Stimulated activated CD4-positive, alpha-beta T cell treated with anti-CD3 and anti-CD28 coated beads, Interleukin-4, amount 100 ng/mL, for 1 hour (primary cell): ENCODE data around the gene NXN.
"Not testable (repeated sequence)": the region's sequence is repeated elsewhere in the genome, so short reads cannot be mapped to it uniquely, and the experiment has no call there.

ENCODE experiments used
- DNase-seq: peaks from one replicate; pipeline ENCODE4 v3.0.0-alpha.2; 2020

The NXN gene

DNA sequence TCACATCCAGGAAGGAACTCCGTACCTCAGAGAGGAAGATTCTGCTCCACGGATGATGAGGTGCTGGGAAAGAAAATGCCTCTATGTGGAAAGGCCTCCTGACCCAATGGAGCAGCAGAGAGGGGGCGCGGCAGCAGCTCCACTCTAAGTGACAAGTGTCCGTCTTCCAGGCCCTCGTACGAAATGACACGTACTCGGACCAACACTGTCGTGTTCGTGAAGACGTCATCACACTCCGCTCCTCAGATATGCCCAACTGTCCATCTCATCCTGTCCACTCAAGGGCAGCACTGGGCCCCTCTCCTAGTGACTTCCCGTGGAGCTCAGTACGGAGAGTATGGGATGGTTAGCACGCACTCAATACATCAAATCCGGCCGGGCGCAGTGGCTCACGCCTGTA, 165.2 kb downstream of the NXN start:
- DNase-seq, result no peak

DNA sequence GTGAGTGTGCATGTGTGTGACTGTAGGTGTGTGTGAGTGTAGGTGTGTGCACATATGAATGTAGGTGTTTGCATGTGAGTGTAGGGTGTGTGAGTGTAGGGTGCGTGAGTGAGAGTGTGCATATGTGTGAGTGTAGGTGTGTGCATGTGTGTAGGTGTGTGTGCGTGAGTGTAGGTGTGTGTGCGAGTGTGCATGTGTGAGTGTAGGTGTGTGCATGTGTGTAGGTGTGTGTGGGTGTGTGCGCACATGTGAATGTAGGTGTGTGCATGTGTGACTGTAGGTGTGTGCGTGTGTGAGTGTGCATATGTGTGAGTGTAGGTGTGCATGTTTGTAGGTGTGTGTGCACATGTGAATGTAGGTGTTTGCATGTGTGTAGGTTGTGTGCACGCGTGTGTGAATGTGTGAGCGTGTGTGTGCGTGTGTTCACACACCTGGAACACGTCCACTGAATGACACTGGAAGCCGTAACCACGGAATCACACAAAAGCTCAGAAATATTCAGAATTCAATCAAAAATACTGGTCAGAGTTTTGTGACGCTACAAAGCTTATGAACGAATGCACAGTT, 166.9 kb downstream of the NXN start:
- DNase-seq, result no peak

GRCh38 chr17:811051-811784, 168.4 kb downstream of the NXN start:
- no peak for DNase-seq

DNA sequence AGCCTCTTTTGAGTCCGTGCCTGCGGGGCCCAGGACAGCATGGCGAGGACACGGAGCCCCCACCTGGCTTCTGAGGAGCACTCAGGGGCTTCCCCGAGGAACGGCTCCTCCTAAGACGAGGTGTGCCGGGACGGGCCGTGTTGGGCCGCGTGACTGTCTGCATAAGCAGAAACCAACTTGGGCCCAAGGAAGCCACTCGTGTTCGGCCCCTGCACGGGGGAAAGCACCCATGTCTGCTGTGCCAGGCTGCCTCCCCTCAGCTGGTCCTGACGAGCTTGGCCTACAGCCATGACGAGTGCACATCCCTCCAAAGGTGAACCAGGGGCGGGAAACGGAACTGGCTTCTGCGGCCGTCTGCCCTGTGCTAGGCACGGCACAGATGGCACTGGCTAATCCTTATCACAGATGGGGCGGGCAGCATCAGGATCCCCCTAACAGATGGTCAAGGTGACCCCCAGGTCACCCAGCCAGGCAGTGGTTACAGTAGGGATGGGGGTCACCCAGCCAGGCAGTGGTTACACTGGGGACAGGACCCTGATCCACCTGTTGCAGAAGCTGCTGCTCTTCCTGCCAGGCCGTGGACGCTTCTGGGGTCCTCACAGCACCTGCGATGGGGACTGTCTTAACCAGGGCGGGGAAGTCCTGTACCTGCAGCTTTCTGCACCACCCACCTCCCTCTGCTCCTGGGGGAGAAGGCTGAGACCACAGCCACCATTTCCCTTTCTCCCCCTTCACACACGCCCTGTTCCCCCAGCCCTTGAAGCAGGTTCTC, 171.9 kb downstream of the NXN start:
- DNase-seq, result no peak

GRCh38 chr17:806781-807522, 172.6 kb downstream of the NXN start:
- no peak for DNase-seq

GRCh38 chr17:806346-806745, 173.2 kb downstream of the NXN start:
- DNase-seq, result no peak

DNA sequence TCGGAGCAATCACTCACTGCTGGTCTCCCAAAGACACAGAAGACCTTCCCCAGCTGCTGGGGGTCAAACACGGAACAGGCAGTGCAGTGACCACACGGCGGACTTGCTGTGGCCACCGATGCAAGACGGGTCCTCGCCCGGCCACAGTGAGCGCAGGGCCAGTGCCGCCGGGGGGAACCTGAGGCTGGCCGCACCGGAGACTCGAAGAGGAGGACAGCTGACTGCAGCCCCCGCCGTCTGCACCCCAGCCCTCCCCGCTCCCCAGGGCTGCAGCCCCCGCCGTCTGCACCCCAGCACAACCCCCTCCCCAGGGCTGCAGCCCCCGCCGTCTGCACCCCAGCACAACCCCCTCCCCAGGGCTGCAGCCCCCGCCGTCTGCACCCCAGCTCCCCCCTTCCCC, 173.7 kb downstream of the NXN start:
- not testable (repeated sequence) for DNase-seq

GRCh38 chr17:804541-805435, 174.8 kb downstream of the NXN start:
- no peak for DNase-seq

DNA sequence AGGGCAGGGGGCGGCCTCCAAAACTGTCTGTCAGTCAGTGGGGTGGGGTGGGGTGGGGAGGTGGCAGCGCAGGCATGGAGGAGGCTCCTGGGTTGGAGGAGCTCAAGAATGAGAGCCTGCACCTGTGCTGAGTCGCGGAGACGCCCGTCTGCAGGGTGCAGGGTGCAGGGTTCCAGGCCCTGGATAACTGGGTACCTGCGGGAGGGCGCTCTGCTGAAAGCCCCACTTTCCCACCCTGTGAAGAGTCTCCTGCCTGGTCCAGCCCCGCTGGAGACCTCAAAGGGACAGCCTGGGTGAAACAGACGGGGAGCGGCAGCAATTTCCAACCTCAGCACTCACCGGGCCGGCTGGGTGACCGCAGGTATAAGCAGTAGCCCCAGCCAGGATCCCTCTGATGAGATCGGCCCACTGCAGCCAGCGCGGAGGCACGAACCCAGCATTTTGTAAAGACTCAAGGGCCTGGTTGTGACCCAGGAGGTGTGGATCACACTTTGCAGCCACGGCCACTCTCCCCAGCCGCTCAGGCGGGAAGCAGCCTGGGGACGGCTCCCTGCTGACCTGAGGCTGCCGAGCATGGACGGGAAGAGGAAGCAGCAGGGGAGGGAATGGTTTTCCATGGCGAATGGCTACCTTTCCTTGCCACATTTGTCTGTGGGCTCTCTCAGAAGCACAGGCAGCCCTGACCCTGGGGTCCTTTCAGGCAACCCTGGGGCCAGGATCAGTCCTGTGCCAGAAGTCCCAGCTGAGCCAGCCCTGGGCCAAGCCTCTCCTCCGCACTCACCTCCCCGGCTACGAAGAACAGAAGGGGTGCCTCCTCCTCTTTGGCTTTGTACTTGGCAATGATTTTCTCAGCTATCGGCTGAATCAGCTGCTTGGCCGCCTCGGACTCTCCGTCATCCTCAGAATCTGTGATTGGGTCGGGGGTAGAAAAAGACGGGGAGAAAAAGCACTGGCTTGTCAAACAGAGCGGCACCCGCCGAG, 176.4 kb downstream of the NXN start:
- no peak for DNase-seq

DNA sequence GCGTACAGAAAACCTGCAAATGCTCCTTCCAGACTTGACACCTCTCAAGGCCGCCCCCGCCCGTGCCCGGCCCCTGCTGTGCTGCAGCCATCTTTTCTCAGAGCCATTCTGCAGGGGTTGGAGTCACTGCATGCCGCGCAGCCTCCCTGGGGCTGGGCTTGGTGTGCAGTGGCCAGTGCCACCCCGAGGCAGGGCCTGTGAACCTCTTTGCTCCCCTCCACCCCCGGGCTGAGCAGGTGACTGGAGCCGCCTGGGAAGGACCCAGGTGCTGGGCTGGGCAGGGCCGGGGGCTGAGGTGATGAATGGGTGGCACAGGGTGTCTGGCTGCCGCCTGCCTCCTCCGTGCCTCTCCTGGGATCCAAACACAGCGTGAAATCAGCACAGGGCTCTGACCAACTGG, 177.1 kb downstream of the NXN start:
- no peak for DNase-seq

DNA sequence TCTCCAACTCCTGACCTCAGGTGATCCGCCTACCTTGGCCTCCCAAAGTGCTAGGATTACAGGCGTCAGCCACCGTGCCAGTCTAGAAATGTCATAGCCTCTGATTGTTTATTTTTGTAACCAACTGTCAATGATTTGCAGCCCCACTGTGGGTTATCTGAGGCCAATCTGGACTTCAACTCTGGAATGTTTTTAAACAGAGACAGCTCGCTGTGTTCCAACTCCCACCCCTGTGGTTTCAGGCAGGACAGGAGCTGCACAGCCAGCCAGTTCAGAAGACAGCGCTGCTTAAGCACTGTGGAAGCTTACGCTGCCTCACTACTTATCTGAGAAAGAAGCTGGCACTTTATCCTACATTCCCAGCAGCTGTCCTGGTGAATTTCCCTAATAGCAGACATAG, 177.9 kb downstream of the NXN start:
- DNase-seq, result no peak

- DNase-seq, result no peak
Measured at GRCh38 chr17:800446-801242, 178.9 kb downstream of the NXN start.

- no peak for DNase-seq
Measured at GRCh38 chr17:799261-799660, 180.3 kb downstream of the NXN start.

DNA sequence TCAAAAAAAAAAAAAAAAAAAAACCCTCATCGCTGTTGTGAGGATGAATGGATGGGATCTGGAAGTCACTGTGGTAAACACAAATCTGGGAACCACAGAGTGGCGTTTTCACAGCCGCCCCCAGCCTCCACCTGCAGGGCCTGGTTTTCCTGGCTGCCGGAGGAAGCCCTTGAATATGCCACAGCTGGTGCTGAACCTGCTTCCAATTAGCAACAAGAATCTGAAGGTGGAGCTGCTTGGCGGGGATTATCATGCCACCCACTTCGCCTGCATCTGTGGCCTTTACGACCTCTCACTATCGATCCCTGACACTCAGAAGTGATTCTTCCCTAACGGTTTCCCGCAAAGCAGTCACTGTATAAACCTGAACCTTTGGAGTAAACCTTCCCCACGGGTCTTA, 181.3 kb downstream of the NXN start:
- DNase-seq, result no peak

- no peak for DNase-seq
Measured at GRCh38 chr17:797236-797840, 182.2 kb downstream of the NXN start.

- DNase-seq, result no peak
Measured at GRCh38 chr17:796609-797008, 183.0 kb downstream of the NXN start.

DNA sequence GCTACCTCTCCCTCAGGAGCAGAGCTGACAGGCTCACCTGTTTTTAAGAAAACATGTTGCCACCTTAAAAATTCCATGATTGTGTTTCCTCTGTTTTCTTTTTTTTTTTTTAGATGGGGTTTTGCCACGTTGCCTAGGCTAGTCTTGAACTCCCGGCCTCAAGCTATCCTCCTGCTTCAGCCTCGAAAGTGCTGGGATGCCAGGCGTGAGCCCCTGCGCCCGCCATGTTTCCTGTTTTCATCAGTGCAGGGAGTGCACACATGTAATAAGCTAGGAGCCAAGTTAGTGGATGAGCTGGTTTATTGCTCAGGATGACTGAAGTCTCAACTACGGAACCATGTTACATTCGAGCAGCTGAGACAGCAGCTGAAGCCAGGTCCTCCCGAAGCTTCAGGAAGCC, 183.9 kb downstream of the NXN start:
- no peak for DNase-seq

DNA sequence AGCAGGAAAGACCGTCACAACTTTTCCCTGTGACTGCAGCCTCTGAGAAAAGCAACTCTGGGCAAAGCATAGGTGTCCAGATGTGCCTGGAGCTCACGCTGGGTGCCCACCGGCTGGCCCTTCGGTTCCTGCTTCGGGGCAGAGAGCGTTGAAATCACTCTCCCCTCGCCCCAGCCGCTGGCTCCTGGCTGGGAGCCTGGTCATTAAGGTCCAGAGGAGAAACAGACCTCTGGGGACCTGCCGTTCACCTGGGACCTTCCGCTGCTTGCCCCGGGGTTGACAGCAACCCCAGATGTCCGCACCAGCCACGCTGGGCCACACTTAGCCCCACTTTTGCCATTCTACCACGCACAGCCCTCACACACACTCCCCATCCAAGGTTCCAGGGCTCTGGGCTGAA, 184.3 kb downstream of the NXN start:
- DNase-seq, result no peak

GRCh38 chr17:794876-795275, 184.7 kb downstream of the NXN start:
- peak; percentile 32 for DNase-seq

GRCh38 chr17:792277-792676, 187.3 kb downstream of the NXN start:
- no peak for DNase-seq
